GM21381 (cell line): ENCODE data around the gene AQP6.

Source experiments
- ATAC-seq: cut with Tn5 transposase; IDR thresholded peaks from one replicate; pipeline ENCODE4 v1.9.1; 2021; ENCODE audit warnings: mild to moderate bottlenecking, moderate library complexity; ENCODE audit not compliant: unreplicated experiment

AQP6 gene

GRCh38 chr12:50025187-50026059 lies 52.7 kb downstream of the AQP6 start, which contains the start of gene RACGAP1:
RACGAP1 (minus strand) TSS chr12:50025494; CDS start chr12:50016715, 8,779 bp downstream.
- peak; percentile 98 for ATAC-seq

DNA sequence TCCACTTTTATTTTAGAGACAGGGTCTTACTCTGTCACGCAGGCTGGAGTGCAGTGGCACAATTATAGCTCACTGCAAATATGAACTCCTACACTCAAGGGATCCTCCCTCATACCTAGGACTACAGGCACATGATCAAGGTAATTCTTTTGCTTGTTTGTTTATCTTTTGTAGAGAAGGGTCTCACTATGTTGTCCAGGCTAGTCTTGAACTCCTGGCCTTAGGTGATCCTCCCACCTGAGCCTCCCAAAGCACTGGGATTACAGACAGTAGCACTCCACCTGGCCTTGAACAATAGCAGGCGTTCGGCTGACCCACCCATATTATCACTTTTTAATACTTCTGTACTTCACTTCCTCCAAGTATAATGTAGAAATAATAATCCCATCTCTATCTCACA lies 53.9 kb downstream of the AQP6 start:
- no peak for ATAC-seq
